Measurements from ENCODE around the gene RALGPS1.

DNA sequence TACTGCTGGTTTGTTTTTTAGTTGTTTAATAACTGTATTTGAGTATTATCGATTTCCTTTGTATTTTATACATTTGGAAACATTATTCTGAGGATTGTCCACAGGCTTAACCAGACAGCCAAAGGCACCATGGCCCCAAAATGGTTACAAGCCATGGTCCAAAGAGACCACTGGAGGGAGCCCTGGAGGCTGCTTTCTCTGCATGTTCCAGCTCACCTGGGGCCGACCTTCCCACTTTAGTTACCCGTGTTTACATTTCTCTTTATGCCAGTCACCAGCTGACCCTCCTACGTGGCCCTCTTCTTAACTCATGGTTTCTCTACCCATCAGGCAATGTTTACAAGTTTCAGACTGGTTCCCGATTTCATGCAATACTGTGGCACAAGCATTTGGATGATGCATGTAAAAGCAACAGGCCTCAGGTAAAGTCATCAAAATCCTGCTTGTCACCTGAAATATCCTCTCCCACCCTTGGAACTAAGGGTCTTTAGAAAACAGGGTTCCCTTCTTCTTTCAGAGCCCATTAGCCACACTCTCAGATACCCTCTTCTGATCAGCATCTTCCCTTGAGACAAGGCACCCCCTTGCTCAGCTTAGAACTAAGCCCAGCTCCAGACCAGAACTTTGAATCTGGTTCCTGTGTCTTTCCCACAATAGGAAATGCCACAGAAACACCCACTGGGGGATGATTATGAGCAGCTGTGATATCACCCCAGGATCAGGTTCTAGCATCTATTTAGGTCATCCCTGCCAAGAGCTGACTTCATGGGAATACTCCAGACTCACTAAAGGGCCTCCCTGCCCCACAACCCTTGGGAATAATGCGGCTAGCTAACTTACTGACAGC is 300.1 kb downstream of the RALGPS1 start:
- TF ChIP-seq, protein P1, sequence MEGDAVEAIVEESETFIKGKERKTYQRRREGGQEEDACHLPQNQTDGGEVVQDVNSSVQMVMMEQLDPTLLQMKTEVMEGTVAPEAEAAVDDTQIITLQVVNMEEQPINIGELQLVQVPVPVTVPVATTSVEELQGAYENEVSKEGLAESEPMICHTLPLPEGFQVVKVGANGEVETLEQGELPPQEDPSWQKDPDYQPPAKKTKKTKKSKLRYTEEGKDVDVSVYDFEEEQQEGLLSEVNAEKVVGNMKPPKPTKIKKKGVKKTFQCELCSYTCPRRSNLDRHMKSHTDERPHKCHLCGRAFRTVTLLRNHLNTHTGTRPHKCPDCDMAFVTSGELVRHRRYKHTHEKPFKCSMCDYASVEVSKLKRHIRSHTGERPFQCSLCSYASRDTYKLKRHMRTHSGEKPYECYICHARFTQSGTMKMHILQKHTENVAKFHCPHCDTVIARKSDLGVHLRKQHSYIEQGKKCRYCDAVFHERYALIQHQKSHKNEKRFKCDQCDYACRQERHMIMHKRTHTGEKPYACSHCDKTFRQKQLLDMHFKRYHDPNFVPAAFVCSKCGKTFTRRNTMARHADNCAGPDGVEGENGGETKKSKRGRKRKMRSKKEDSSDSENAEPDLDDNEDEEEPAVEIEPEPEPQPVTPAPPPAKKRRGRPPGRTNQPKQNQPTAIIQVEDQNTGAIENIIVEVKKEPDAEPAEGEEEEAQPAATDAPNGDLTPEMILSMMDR (IDR thresholded peaks at IDR 0.05), result peak; percentile 28 to 69 (median 58)
- TF ChIP-seq EP300 (IDR thresholded peaks at IDR 0.05), result no peak
- TF ChIP-seq POLR2AphosphoS5 (IDR thresholded peaks at IDR 0.05), result no peak

Measured in sigmoid colon (tissue), 4 donors.